ENCODE measurements around the gene ACVR1.

GRCh38 chr2:157806426-157807077, 69.6 kb downstream of the ACVR1 start:
- TF ChIP-seq CTCF (conservative IDR thresholded peaks at IDR 0.05 in 1 of 2, IDR thresholded peaks at IDR 0.05 in 1 of 2; ENCODE audit: low read depth in 1 of 2, low read length in 2 of 2), result no peak
- no peak for TF ChIP-seq EZH2 (IDR thresholded peaks at IDR 0.05; ENCODE audit: low read length, missing control alignments)
